ENCODE results near the gene DIP2B. TPM values are rescaled to one million over a fixed set of nuclear protein-coding genes. Genes with fewer than 3 reads are reported as not detected.

Gene DIP2B
- total RNA-seq, 2 experiments from 2014 or later: 17.0 to 24.1 TPM

GRCh38 chr12:50564237-50564947 lies 59.6 kb downstream of the DIP2B start:
- no TSS peak for BruUV-seq (replicated peaks)
- POLR2A ChIA-PET: interaction anchor here (1.0 kb wide), 1 partner anchor 131 kb away, joined by 3 read pairs; no protein-coding TSS in a partner anchor
- no peaks in the 10 kb centered on the region for H3K4me1 ChIP-seq (ENCODE audit: insufficient read depth, low read length, poor library complexity, severe bottlenecking)
- no peak overlapping the region for H3K27ac ChIP-seq (ENCODE audit: low read depth, low read length, poor library complexity, severe bottlenecking)
- no peak for DNase-seq (ENCODE audit: low spot score)
- no peaks in the 10 kb centered on the region for H3K9me2 ChIP-seq (ENCODE audit: insufficient read depth, low read length)
- H3K79me2 ChIP-seq (ENCODE audit: insufficient read depth, low read depth, low read length): no peaks in the 10 kb centered on the region
- CTCF ChIA-PET (ENCODE audit: unreplicated experiment): no interaction called here
- intact Hi-C loops (cut with micrococcal nuclease; ENCODE audit: unreplicated experiment): no loop called here
- no peaks in the 10 kb centered on the region for H4K20me1 ChIP-seq (ENCODE audit: insufficient read depth, low read length)
- TF ChIP-seq EZH2phosphoT487 (IDR thresholded peaks at IDR 0.05; ENCODE audit: borderline replicate concordance, low read depth, low read length) (no peak), CTCF (conservative IDR thresholded peaks at IDR 0.05; ENCODE audit: low read length) (no peak)
- no peak overlapping the region for H3K4me2 ChIP-seq (ENCODE audit: low read length)
- H3K36me3 ChIP-seq (ENCODE audit: insufficient read depth, low read length): no peaks in the 10 kb centered on the region
- no peak overlapping the region for H3K4me3 ChIP-seq (ENCODE audit: low read depth, low read length, poor library complexity, severe bottlenecking)
- no peaks in the 10 kb centered on the region for H3K9me3 ChIP-seq (ENCODE audit: low read length)
- H2AFZ ChIP-seq (ENCODE audit: low read length): no peak overlapping the region

DNA sequence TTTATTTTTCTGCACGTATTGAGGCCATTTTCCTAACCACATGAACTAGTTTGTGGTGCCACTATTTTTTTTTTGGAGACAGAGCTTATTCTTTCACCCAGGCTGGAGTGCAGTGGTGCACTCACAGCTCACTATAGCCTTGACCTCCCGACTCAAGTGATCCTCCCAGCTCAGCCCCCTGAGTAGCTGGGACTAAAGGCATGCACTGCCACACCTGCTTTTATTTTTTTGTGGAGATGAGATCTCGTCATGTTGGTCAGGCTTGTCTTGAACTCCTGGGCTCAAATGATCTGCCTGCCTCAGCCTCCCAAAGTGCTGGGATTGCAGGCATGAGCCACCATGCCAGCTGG lies 60.1 kb downstream of the DIP2B start:
- Histone ChIP-seq H4K20me1 (ENCODE audit: insufficient read depth, low read length) (no peaks in the 10 kb centered on the region), H3K9me3 (ENCODE audit: low read length) (no peaks in the 10 kb centered on the region), H3K4me3 (ENCODE audit: low read depth, low read length, poor library complexity, severe bottlenecking) (no peak overlapping the region), H3K36me3 (ENCODE audit: insufficient read depth, low read length) (no peaks in the 10 kb centered on the region), H3K27ac (ENCODE audit: low read depth, low read length, poor library complexity, severe bottlenecking) (no peak overlapping the region), H3K79me2 (ENCODE audit: insufficient read depth, low read depth, low read length) (no peaks in the 10 kb centered on the region), H3K4me1 (ENCODE audit: insufficient read depth, low read length, poor library complexity, severe bottlenecking) (no peaks in the 10 kb centered on the region), H2AFZ (ENCODE audit: low read length) (no peak overlapping the region), H3K9me2 (ENCODE audit: insufficient read depth, low read length) (no peaks in the 10 kb centered on the region), H3K4me2 (ENCODE audit: low read length) (no peak overlapping the region)
- ChIA-PET CTCF (ENCODE audit: unreplicated experiment) (no interaction called here), POLR2A (interaction anchor here (1.0 kb wide), 1 partner anchor 132 kb away, joined by 3 read pairs; no protein-coding TSS in a partner anchor)
- DNase-seq (ENCODE audit: low spot score): no peak
- intact Hi-C loops (cut with micrococcal nuclease; ENCODE audit: unreplicated experiment): no loop called here
- no peak for TF ChIP-seq CTCF (conservative IDR thresholded peaks at IDR 0.05; ENCODE audit: low read length)
- TF ChIP-seq EZH2phosphoT487 (IDR thresholded peaks at IDR 0.05; ENCODE audit: borderline replicate concordance, low read depth, low read length): no peak
- BruUV-seq (replicated peaks): no TSS peak

- Histone ChIP-seq H3K27ac (ENCODE audit: low read depth, low read length, poor library complexity, severe bottlenecking) (no peak overlapping the region), H3K9me3 (ENCODE audit: low read length) (no peaks in the 10 kb centered on the region; the same call in 1 of the 2 replicates), H3K4me2 (ENCODE audit: low read length) (no peak overlapping the region), H2AFZ (ENCODE audit: low read length) (no peak overlapping the region), H3K9me2 (ENCODE audit: insufficient read depth, low read length) (no peaks in the 10 kb centered on the region), H3K79me2 (ENCODE audit: insufficient read depth, low read depth, low read length) (no peaks in the 10 kb centered on the region), H4K20me1 (ENCODE audit: insufficient read depth, low read length) (no peaks in the 10 kb centered on the region), H3K4me1 (ENCODE audit: insufficient read depth, low read length, poor library complexity, severe bottlenecking) (no peaks in the 10 kb centered on the region), H3K4me3 (ENCODE audit: low read depth, low read length, poor library complexity, severe bottlenecking) (no peak overlapping the region), H3K36me3 (ENCODE audit: insufficient read depth, low read length) (no peaks in the 10 kb centered on the region)
- TF ChIP-seq EZH2phosphoT487 (IDR thresholded peaks at IDR 0.05; ENCODE audit: borderline replicate concordance, low read depth, low read length) (no peak), CTCF (conservative IDR thresholded peaks at IDR 0.05; ENCODE audit: low read length) (no peak)
- CTCF ChIA-PET (ENCODE audit: unreplicated experiment): no interaction called here
- POLR2A ChIA-PET: no interaction called here
- no TSS peak for BruUV-seq (replicated peaks)
- intact Hi-C loops (cut with micrococcal nuclease; ENCODE audit: unreplicated experiment): no loop called here
- no peak for DNase-seq (ENCODE audit: low spot score)
Observed at GRCh38 chr12:50566066-50566465, 61.3 kb downstream of the DIP2B start.
